ENCODE data around the gene SMURF2.

GRCh38 chr17:64662774-64663367 is 764 bp upstream of the SMURF2 start:
- no peak for TF ChIP-seq CTCF (IDR thresholded peaks at IDR 0.05; ENCODE audit: poor library complexity)
- no peak for TF ChIP-seq EZH2phosphoT487 (IDR thresholded peaks at IDR 0.05; ENCODE audit: low read depth, severe bottlenecking, unreplicated experiment)

Measured in hepatocyte (in vitro differentiated cells).